HG03460 (cell line): ENCODE results near the gene STPG2.

Experiments used
- ATAC-seq: cut with Tn5 transposase; IDR thresholded peaks from one replicate; pipeline ENCODE4 v1.9.1; 2021; ENCODE audit not compliant: unreplicated experiment

The STPG2 gene

GRCh38 chr4:98143001-98143899, at the start of gene STPG2:
Gene STPG2, minus strand, starts transcription at chr4:98143476.
- peak; percentile 99 for ATAC-seq

DNA sequence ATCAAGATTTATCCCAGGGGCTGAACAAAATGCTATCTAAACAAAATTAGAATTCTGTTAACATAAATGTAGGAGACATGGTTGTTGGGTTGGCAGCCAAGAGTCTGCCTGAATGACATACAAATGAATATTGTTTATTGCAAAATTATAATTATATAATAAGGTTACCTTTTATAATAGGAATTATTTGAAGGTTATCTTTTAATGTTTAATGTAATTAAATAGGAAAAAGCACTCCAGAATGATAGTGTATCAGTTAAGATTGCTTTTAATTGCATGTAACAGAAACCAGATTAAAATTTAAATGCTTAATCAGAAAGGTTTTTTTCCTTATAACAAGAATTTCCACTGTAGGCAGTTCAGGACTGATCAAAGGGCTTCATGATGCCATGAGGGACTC, 42.0 kb upstream of the STPG2 start:
- ATAC-seq = no peak

- ATAC-seq = no peak
Observed at GRCh38 chr4:98181809-98182208, 38.5 kb upstream of the STPG2 start.

- ATAC-seq = no peak
Observed at GRCh38 chr4:98179951-98180350, 36.7 kb upstream of the STPG2 start.

GRCh38 chr4:98176531-98176930, 33.3 kb upstream of the STPG2 start:
- no peak for ATAC-seq

GRCh38 chr4:98170035-98170434, 26.8 kb upstream of the STPG2 start:
- no peak for ATAC-seq

DNA sequence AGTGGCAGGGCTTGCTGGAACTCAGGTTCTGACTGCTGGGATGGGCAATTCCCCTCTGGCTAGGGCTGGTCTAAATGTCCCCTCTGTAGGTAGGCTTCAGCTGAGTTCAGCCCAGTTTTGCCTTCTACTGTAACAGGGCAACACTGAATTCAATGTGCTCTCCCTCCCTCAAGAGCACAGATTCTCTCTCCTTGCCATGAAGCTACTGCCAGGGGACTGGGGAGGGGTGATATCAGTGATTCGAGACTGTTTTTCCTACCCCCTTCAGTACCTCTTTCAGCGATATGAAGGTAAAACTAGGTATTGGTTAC, 23.4 kb upstream of the STPG2 start:
- ATAC-seq = no peak

GRCh38 chr4:98166025-98166730, 22.9 kb upstream of the STPG2 start:
- ATAC-seq = no peak

DNA sequence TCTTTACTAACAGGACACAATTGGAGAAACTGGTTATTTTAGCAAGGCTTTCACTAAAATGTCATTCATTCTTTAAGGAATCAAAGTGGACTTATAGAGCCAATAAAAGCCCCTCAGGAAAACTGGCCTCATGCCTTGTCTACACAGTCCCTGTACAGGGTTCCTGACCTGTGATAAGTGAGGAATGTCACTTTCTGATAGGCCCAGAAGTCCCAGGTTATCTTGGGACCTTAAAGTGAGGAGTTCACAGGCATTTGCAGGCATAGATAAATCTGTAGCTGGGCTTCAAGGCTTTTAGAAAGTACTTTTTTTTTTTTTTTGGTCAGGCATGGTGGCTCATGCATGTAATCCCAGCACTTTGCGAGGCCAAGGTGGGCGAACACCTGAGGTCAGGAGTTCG, 19.4 kb upstream of the STPG2 start:
- no peak for ATAC-seq

DNA sequence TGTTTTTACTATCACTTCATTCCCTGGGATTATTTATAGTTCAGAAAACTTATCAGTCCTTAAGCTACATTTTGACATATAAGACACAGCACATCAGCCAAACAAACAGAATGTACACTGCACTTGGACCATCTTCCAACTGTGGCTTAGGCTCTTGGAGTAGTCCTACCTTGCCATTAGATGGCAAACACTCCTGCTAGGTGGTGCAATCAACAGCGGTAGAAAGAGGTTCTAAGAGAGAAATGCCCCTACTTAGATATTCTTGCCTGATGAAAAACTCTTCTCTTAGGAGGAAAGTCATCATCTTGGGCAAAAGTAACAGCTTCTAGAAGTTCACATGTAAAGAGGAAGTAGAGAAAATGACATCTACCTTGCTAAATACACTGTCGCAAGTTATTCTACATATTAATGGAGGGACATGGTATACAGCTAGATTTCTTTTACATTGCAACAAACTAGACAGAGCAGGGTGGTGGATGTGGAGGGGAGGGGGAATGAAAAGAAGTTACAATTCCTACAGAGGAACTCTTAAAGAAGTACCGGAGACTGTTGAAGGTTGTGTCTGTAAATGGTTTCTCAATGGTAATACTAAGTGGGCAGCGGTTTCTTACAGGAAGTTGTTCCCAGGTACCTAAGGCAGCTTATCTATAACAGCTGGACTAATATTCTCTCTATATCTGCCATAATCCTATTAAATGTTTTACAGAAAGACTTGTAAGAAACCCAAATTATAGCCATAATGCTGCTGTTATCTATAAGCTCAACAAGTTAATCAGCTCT, 8.1 kb upstream of the STPG2 start:
- ATAC-seq = no peak

- ATAC-seq = no peak
Observed at GRCh38 chr4:98150092-98150761, 7.0 kb upstream of the STPG2 start.

GRCh38 chr4:98148856-98149255, 5.6 kb upstream of the STPG2 start:
- ATAC-seq = no peak

- ATAC-seq = no peak
Observed at GRCh38 chr4:98126141-98126540, 17.1 kb downstream of the STPG2 start.

DNA sequence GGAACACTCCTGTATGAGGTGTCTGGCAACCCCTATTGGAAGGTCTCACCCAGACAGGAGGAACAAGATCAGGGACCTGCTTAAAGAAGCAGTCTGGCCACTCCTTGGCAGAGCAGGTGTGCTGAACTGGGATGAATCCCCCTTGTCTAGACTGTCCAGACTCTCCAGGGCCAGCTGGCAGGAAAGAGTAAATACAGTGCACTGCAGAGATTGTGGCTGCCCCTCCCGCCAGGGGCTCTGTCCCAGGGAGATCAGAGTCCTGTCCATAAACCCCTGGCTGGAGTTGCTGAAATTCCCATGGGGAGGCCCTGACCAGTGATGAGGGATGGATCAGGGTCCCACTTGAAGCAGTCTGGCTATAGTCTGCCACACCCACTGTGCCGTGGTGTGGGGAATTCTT, 17.7 kb downstream of the STPG2 start:
- no peak for ATAC-seq

GRCh38 chr4:98117363-98117762, 25.9 kb downstream of the STPG2 start:
- ATAC-seq = no peak

- ATAC-seq = no peak
Observed at GRCh38 chr4:98113012-98113411, 30.3 kb downstream of the STPG2 start.

DNA sequence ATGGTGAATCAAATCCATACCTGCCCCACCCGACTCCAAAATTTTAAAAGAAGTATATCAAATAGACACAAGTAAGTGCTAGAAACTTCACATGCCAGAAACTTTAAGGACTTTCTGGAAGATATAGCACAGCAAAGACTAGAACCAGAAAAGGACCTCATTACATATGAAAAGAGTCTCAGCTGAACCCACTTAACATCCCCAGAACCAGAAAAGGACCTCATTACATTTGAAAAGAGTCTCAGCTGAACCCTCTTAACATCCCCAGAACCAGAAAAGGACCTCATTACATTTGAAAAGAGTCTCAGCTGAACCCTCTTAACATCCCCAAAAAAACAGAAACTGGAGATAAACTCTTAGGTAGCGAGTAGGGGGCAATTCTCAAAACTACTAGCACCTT, 32.3 kb downstream of the STPG2 start:
- ATAC-seq = no peak

DNA sequence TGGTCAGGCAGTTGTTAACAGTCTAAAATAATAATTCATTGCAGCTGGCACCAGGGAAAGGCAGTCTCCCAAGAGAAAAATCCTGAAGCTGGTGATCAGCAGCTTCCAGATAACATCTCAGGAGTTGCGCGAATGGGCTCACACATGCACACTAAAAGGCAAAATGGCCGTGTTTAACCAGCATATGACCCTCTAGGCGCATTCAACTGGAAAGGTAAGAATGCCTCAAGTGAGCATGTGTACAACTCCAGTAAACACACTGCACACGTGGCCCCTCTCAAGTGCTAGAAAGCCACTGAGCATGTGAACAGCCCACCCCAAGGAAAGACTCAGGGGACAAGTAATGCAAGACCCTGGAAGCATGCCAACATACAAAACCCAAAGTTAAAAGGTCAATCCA, 33.1 kb downstream of the STPG2 start:
- ATAC-seq = no peak

DNA sequence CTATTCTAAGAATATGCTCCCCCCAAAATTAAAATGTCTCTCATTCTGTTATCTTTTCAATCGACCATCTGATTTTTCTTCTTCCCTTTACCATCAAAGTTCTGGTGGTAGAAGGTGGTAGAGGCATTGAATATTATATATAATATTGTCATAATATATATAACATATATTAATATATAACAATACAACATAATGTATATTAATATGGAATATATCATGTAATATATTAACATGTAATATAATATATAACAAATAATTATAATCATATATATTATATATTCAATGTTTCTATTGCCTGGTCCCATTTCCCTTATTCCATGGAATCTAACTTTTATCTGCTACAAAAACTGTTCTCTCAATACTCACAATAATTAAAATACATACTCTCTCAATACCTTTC, 40.6 kb downstream of the STPG2 start:
- no peak for ATAC-seq

DNA sequence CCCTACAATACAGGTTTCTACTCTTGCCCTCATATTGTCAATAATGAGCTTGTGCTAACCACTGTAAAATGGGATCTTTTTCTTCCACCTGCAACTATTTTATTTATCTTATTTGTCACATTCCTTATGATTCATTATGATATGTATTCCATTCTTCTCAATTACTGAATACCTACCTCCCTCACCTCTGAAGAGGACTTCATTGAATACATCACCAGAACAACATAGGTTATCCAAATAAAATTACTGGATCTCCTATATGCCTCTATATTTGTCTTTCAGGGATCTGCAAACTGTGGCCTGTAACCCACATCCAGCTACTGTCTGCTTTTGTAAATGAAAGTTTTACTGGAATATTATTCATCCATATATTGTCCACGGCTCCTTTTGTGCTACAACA, 41.3 kb downstream of the STPG2 start:
- ATAC-seq = no peak

DNA sequence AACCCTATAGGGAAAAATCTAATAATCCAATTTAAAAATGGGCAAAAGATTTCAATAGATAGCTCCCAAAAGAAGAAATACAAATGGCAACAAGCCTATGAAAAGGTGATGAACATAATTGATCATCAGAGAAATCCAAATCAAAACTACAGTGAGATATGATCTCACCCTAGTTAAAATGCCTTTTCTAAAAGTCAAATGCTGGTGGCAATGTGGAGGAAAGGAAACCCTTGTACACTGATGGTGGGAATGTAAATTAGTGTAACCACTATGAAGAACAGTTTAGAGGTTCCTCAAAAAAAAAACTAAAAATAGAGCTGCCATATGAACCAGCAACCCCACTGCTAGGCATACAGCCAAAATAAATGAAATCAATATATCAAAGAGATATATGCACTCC, 44.5 kb downstream of the STPG2 start:
- ATAC-seq = no peak
